HepG2 (cell line): ENCODE data around the gene BCO1. TPM values are rescaled to one million over a fixed set of nuclear protein-coding genes. Genes with fewer than 3 reads are reported as not detected.

Experiments
- ADNP ChIP-seq: sonication (generic); formaldehyde crosslinking; IDR thresholded peaks from 2 replicates; pipeline ENCODE4 v1.4.0; 2020; ENCODE audit warnings: missing genetic modification reagents
- HNRNPUL1 ChIP-seq: fragments of 200-400 bp; formaldehyde crosslinking; IDR thresholded peaks from 2 replicates; pipeline ENCODE4 v1.6.1; 2017; ENCODE audit warnings: low read depth, mild to moderate bottlenecking, low read length, moderate library complexity
- IRF9 ChIP-seq: sonication (generic); formaldehyde crosslinking; IDR thresholded peaks from 2 replicates; pipeline ENCODE4 v1.8.0; 2022; ENCODE audit warnings: missing genetic modification reagents, mild to moderate bottlenecking, borderline replicate concordance
- KAT8 ChIP-seq: IDR thresholded peaks from 2 replicates; pipeline ENCODE4 v1.6.1; 2016; ENCODE audit warnings: missing genetic modification reagents, missing compliant biosample characterization
- KLF16 ChIP-seq, 2 experiments: sonication (generic) in 1 of 2; formaldehyde crosslinking in 1 of 2; IDR thresholded peaks; 2 replicates each; pipeline versions ENCODE4 v1.6.1 to v1.8.0; 2016 to 2023; ENCODE audit warnings: missing genetic modification reagents in 2 of 2, missing compliant biosample characterization in 1 of 2
- NFKB2 ChIP-seq: sonication (generic); formaldehyde crosslinking; IDR thresholded peaks from 2 replicates; pipeline ENCODE4 v1.4.0; 2020; ENCODE audit warnings: missing genetic modification reagents, borderline replicate concordance
- POGZ ChIP-seq: sonication (generic); formaldehyde crosslinking; IDR thresholded peaks from 2 replicates; pipeline ENCODE4 v1.4.0; 2020; ENCODE audit warnings: mild to moderate bottlenecking, missing genetic modification reagents
- SALL1 ChIP-seq: sonication (generic); formaldehyde crosslinking; IDR thresholded peaks from 2 replicates; pipeline ENCODE4 v1.8.0; 2022; ENCODE audit warnings: mild to moderate bottlenecking, missing genetic modification reagents
- ZNF280B ChIP-seq: sonication (generic); formaldehyde crosslinking; IDR thresholded peaks from 2 replicates; pipeline ENCODE4 v1.5.0; 2020; ENCODE audit warnings: missing genetic modification reagents, mild to moderate bottlenecking, borderline replicate concordance
- ZNF574 ChIP-seq: sonication (generic); formaldehyde crosslinking; IDR thresholded peaks from 2 replicates; pipeline ENCODE4 v1.4.0; 2020; ENCODE audit warnings: missing genetic modification reagents
- ZNF576 ChIP-seq: sonication (generic); formaldehyde crosslinking; IDR thresholded peaks from 2 replicates; pipeline ENCODE4 v1.4.0; 2020; ENCODE audit warnings: mild to moderate bottlenecking, missing genetic modification reagents
- ZNF687 ChIP-seq: sonication (generic); formaldehyde crosslinking; IDR thresholded peaks from 2 replicates; pipeline ENCODE4 v1.5.1; 2020; ENCODE audit warnings: mild to moderate bottlenecking, missing genetic modification reagents, moderate library complexity
- polyA plus RNA-seq, 8 experiments: library from polyadenylated mRNA; depleted of rRNA in 3 of 8; stranded (reverse) in 7 of 8; unstranded in 1 of 8; fragments of >200 nt; fragmentation: Illumina TruSeq in 4 of 8; extraction: Trizol in 4 of 8; gene quantifications; 2 replicates each; pipeline versions ENCODE4 v1.2.1 to v1.2.3, GENCODE V29; 2011 to 2016; ENCODE audit warnings: low read depth in 4 of 8, missing spikeins in 1 of 8, mixed read lengths in 1 of 8; ENCODE audit not compliant: insufficient read depth in 1 of 8
- total RNA-seq, 5 experiments: library from RNA; depleted of rRNA; stranded (reverse); fragments of >200 nt; fragmentation: Illumina TruSeq; extraction: Trizol; gene quantifications; 2 replicates each; pipeline ENCODE4 v1.2.3, GENCODE V29; 2016; ENCODE audit warnings: low read depth in 1 of 5
- TF ChIP-seq, protein P1 (sequence below): sonication (generic); formaldehyde crosslinking; IDR thresholded peaks from 2 replicates; pipeline ENCODE4 v1.4.0; 2020; ENCODE audit warnings: missing genetic modification reagents

The BCO1 gene
- total and polyA plus RNA-seq, 2 of the 13 experiments (the other 11 are each of a cell fraction or from before 2014, with no cell fraction given): 0.11 TPM; not detected in 1

- TF ChIP-seq NFKB2 (CRISPR knock-in tag): peak; percentile 19; the same call in 1 of the 2 replicates
- peak; percentile 74; the same call in 1 of the 2 replicates for TF ChIP-seq ZNF280B (CRISPR knock-in tag)
- TF ChIP-seq IRF9 (CRISPR knock-in tag): peak; percentile 62; the same call in 1 of the 2 replicates
- TF ChIP-seq, protein P1, sequence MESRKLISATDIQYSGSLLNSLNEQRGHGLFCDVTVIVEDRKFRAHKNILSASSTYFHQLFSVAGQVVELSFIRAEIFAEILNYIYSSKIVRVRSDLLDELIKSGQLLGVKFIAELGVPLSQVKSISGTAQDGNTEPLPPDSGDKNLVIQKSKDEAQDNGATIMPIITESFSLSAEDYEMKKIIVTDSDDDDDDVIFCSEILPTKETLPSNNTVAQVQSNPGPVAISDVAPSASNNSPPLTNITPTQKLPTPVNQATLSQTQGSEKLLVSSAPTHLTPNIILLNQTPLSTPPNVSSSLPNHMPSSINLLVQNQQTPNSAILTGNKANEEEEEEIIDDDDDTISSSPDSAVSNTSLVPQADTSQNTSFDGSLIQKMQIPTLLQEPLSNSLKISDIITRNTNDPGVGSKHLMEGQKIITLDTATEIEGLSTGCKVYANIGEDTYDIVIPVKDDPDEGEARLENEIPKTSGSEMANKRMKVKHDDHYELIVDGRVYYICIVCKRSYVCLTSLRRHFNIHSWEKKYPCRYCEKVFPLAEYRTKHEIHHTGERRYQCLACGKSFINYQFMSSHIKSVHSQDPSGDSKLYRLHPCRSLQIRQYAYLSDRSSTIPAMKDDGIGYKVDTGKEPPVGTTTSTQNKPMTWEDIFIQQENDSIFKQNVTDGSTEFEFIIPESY (CRISPR knock-in tag): peak; percentile 37; the same call in 1 of the 2 replicates
- 0 out of 2 replicates have a peak, but pooled peaks have one; percentile 21 for TF ChIP-seq ZNF576 (CRISPR knock-in tag)
- 0 out of 2 replicates have a peak, but pooled peaks have one; percentile 39 for TF ChIP-seq KAT8 (CRISPR knock-in tag)
- 0 out of 2 replicates have a peak, but pooled peaks have one; percentile 13 for TF ChIP-seq POGZ
- peak; percentile 38; the same call in 1 of the 2 replicates for TF ChIP-seq SALL1 (CRISPR knock-in tag)
- TF ChIP-seq ADNP (CRISPR knock-in tag): 0 out of 2 replicates have a peak, but pooled peaks have one; percentile 16
- no peak for TF ChIP-seq HNRNPUL1
- TF ChIP-seq ZNF574: 0 out of 2 replicates have a peak, but pooled peaks have one; percentile 45
- 0 out of 4 replicates have a peak, but pooled peaks of 1 of the 2 experiments have one; percentile 29 for TF ChIP-seq KLF16 (CRISPR knock-in tag; IDR thresholded peaks at IDR 0.05)
- peak; percentile 53 for TF ChIP-seq ZNF687 (CRISPR knock-in tag)
Observed at GRCh38 chr16:81214745-81215166, 23.7 kb upstream of the BCO1 start (continued).
